H9 (cell line): ENCODE data around the gene PTDSS2. TPM values are rescaled to one million over a fixed set of nuclear protein-coding genes. Genes with fewer than 3 reads are reported as not detected.

Experiments used
- DNase-seq: peaks from one replicate; pipeline ENCODE4 v3.0.0-alpha.2; 2017
- H2AFZ ChIP-seq: one replicate; pipeline ENCODE4 v1.6.1; 2013; ENCODE audit warnings: mild to moderate bottlenecking, low read length, control low read depth, moderate library complexity
- H2AK5ac ChIP-seq: 2 replicates; pipeline ENCODE4 v1.6.1; 2013; ENCODE audit warnings: low read length, control low read depth, mixed read lengths; ENCODE audit not compliant: insufficient read length
- H2BK120ac ChIP-seq: one replicate; pipeline ENCODE4 v1.6.1; 2013; ENCODE audit warnings: low read depth, mild to moderate bottlenecking, low read length, control low read depth, inconsistent platforms; ENCODE audit not compliant: poor library complexity, severe bottlenecking
- H2BK12ac ChIP-seq: 2 replicates; pipeline ENCODE4 v1.6.1; 2013; ENCODE audit warnings: low read length, control low read depth, mixed read lengths, low read depth; ENCODE audit not compliant: insufficient read length
- H2BK15ac ChIP-seq: 2 replicates; pipeline ENCODE4 v1.6.1; 2013; ENCODE audit warnings: low read depth, low read length, control low read depth
- H2BK20ac ChIP-seq: one replicate; pipeline ENCODE4 v1.6.1; 2013; ENCODE audit warnings: low read depth, mild to moderate bottlenecking, low read length, control low read depth, inconsistent platforms; ENCODE audit not compliant: poor library complexity, severe bottlenecking
- H2BK5ac ChIP-seq: 2 replicates; pipeline ENCODE4 v1.6.1; 2013; ENCODE audit warnings: low read length, control low read depth, mixed read lengths; ENCODE audit not compliant: insufficient read length
- H3K14ac ChIP-seq: 2 replicates; pipeline ENCODE4 v1.6.1; 2013; ENCODE audit warnings: low read length, control low read depth; ENCODE audit not compliant: insufficient read depth
- H3K18ac ChIP-seq: 2 replicates; pipeline ENCODE4 v1.6.1; 2013; ENCODE audit warnings: low read depth, mild to moderate bottlenecking, mixed read lengths, low read length, control low read depth; ENCODE audit not compliant: insufficient read length
- H3K23ac ChIP-seq: 2 replicates; pipeline ENCODE4 v1.6.1; 2013; ENCODE audit warnings: low read length, control low read depth, mixed read lengths, low read depth; ENCODE audit not compliant: insufficient read length
- H3K23me2 ChIP-seq: 2 replicates; pipeline ENCODE4 v1.6.1; 2013; ENCODE audit warnings: low read depth, mild to moderate bottlenecking, mixed read lengths, low read length, control low read depth; ENCODE audit not compliant: insufficient read length, poor library complexity, severe bottlenecking
- H3K27ac ChIP-seq: 2 replicates; pipeline ENCODE4 v1.5.1; 2013; ENCODE audit warnings: low read length, control low read depth, mixed read lengths, low read depth; ENCODE audit not compliant: insufficient read length
- H3K27me3 ChIP-seq: 2 replicates; pipeline ENCODE4 v1.6.1; 2013; ENCODE audit warnings: low read length, control low read depth, inconsistent platforms; ENCODE audit not compliant: insufficient read depth
- H3K4ac ChIP-seq: 2 replicates; pipeline ENCODE4 v1.6.1; 2013; ENCODE audit warnings: low read depth, mild to moderate bottlenecking, control low read depth, inconsistent platforms, low read length, moderate library complexity
- H3K4me1 ChIP-seq: 2 replicates; pipeline ENCODE4 v1.6.1; 2013; ENCODE audit warnings: low read length, control low read depth, inconsistent platforms; ENCODE audit not compliant: insufficient read depth
- H3K4me2 ChIP-seq: 2 replicates; pipeline ENCODE4 v1.6.1; 2013; ENCODE audit warnings: low read length, control low read depth, mixed read lengths; ENCODE audit not compliant: insufficient read length, insufficient read depth
- H3K56ac ChIP-seq: 2 replicates; pipeline ENCODE4 v1.6.1; 2013; ENCODE audit warnings: low read depth, mild to moderate bottlenecking, mixed read lengths, low read length, control low read depth; ENCODE audit not compliant: insufficient read length
- H3K79me1 ChIP-seq: 2 replicates; pipeline ENCODE4 v1.6.1; 2013; ENCODE audit warnings: low read depth, mild to moderate bottlenecking, moderate library complexity, low read length, control low read depth, inconsistent platforms; ENCODE audit not compliant: insufficient read depth, poor library complexity, severe bottlenecking
- H3K79me2 ChIP-seq: 2 replicates; pipeline ENCODE4 v1.6.1; 2013; ENCODE audit warnings: low read length, control low read depth, inconsistent platforms; ENCODE audit not compliant: insufficient read depth
- H3K9ac ChIP-seq: 2 replicates; pipeline ENCODE4 v1.6.1; 2013; ENCODE audit warnings: low read length, control low read depth, mixed read lengths; ENCODE audit not compliant: insufficient read length; ENCODE audit errors: extremely low read depth
- H3K9me3 ChIP-seq: one replicate; pipeline ENCODE4 v1.6.1; 2013; ENCODE audit warnings: low read depth, low read length, inconsistent platforms; ENCODE audit not compliant: control insufficient read depth
- H3T11ph ChIP-seq: one replicate; pipeline ENCODE4 v1.6.1; 2013; ENCODE audit warnings: mild to moderate bottlenecking, low read length, control low read depth, inconsistent platforms
- H4K20me1 ChIP-seq: one replicate; pipeline ENCODE4 v1.6.1; 2013; ENCODE audit not compliant: control insufficient read depth, insufficient read length, insufficient read depth
- H4K5ac ChIP-seq: 2 replicates; pipeline ENCODE4 v1.6.1; 2013; ENCODE audit warnings: low read depth, mild to moderate bottlenecking, mixed read lengths, low read length, control low read depth; ENCODE audit not compliant: insufficient read length
- H4K8ac ChIP-seq: replicated peaks from 2 replicates; pipeline ENCODE4 v1.6.1; 2013; ENCODE audit warnings: low read length, control low read depth, mixed read lengths, low read depth; ENCODE audit not compliant: insufficient read length
- H4K91ac ChIP-seq: 2 replicates; pipeline ENCODE4 v1.6.1; 2013; ENCODE audit warnings: low read depth, mild to moderate bottlenecking, moderate library complexity, mixed read lengths, low read length, control low read depth; ENCODE audit not compliant: insufficient read length
- H3K27ac Mint-ChIP-seq, 3 experiments: 2 replicates in 2 of 3; 3 replicates in 1 of 3; pipeline ENCODE4 v1.8.0; 2020 to 2021; ENCODE audit warnings: mixed read lengths in 3 of 3, mild to moderate bottlenecking in 1 of 3, moderate library complexity in 1 of 3
- H3K27me3 Mint-ChIP-seq: 2 replicates; pipeline ENCODE4 v1.8.0; 2021; ENCODE audit warnings: low read depth, mild to moderate bottlenecking, moderate library complexity, mixed read lengths
- H3K36me3 Mint-ChIP-seq, 3 experiments: 2 replicates in 2 of 3; 3 replicates in 1 of 3; pipeline ENCODE4 v1.8.0; 2020 to 2021; ENCODE audit warnings: low read depth in 3 of 3, mixed read lengths in 3 of 3; ENCODE audit not compliant: insufficient read depth in 1 of 3
- H3K4me1 Mint-ChIP-seq, 2 experiments: 2 replicates each; pipeline ENCODE4 v1.8.0; 2020; ENCODE audit warnings: mixed read lengths in 2 of 2
- H3K4me3 Mint-ChIP-seq, 2 experiments: 2 replicates in 1 of 2; 3 replicates in 1 of 2; pipeline ENCODE4 v1.8.0; 2020 to 2021; ENCODE audit warnings: mild to moderate bottlenecking in 2 of 2, mixed read lengths in 2 of 2, moderate library complexity in 1 of 2
- H3K9me3 Mint-ChIP-seq, 2 experiments: 2 replicates in 1 of 2; 3 replicates in 1 of 2; pipeline ENCODE4 v1.8.0; 2020; ENCODE audit warnings: mild to moderate bottlenecking in 2 of 2, mixed read lengths in 2 of 2, moderate library complexity in 1 of 2
- CTCF ChIP-seq: fragments of 200-600 bp; sonication (generic); conservative IDR thresholded peaks from 3 replicates; pipeline ENCODE4 v1.8.0; 2021; ENCODE audit warnings: antibody characterized with exemption, mild to moderate bottlenecking
- WGBS: extraction: QIAGEN DNeasy Blood & Tissue Kit; methylation state at CpG from one replicate; pipeline ENCODE4 v1.1.7; 2013; ENCODE audit warnings: missing lambda C conversion rate, low lambda C conversion rate, mixed read lengths; ENCODE audit not compliant: insufficient read length; ENCODE audit errors: extremely low coverage; 5-methylcytosine and 5-hydroxymethylcytosine counted together
- total RNA-seq: library from RNA; stranded (reverse); gene quantifications from 2 replicates; pipeline ENCODE4 v1.2.1, GENCODE V29; 2021

The PTDSS2 gene
- total RNA-seq, 1 experiment from 2014 or later = 55.3 TPM

DNA sequence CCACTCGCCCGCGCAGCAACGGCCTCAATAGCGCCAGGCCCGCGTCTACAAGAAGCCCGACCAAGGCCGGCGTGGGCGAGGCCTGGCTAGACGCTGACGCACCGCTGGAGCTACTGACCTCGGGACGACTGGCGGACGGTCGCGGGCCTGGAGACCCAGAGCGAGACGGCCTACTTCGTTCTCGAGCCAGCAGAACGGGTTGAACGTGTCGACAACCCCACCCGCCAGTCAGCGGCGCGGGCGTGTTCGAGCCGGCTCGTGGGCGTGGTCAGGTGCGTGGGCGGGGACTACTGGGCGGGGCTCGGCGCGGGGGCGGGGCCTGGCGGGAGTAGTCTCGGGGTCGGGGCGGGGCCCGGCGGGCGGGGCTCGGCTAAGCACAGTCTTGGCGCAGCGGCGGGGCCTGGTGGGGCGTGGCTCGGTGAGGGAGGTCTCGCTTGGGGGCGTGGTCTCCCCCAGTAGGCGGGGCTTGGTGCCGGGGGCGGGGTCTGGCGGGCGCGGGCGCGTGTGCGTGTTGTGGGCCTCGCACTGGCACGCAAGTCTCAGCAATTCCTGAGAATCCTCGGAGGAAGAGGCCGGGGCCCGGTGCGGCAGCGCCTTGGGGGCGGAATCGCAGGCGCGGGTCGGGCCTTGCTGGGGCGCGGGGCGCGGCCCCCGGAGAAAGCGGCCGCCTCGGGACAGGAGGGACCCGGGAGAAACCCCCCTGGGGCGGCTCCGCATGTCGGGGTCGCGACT, 57.1 kb downstream of the PTDSS2 start, which contains the start of gene RNH1:
Gene RNH1, minus strand, starts transcription at position 248 of the 732 bp plus-strand sequence. CDS start 5,080 bp downstream, outside the sequence.
- Histone ChIP-seq H2AK5ac (no peak within 1 kb of the TSS), H3K27me3 (no peaks in the 10 kb centered on the region; the same call in 1 of the 2 replicates), H3K27ac (no peak within 1 kb of the TSS), H3K14ac (peak within 1 kb of the TSS; percentile 93), H4K20me1 (no peaks in the 10 kb centered on the region), H2BK15ac (no peak within 1 kb of the TSS), H3K9ac (peak within 1 kb of the TSS; percentile 57), H2BK120ac (no peak within 1 kb of the TSS), H3K18ac (peak within 1 kb of the TSS; percentile 96), H3K4ac (no peak within 1 kb of the TSS), H3K56ac (no peak within 1 kb of the TSS), H2BK12ac (no peak within 1 kb of the TSS), H3K4me1 (no peaks in the 10 kb centered on the region), H2BK20ac (no peak within 1 kb of the TSS), H3K79me2 (peaks cover 2% of the 10 kb centered on the region; the same call in 1 of the 2 replicates), H4K91ac (no peak within 1 kb of the TSS), H3K23me2 (peaks cover 16% of the 10 kb centered on the region), H3T11ph (no peak within 1 kb of the TSS), H3K79me1 (no peaks in the 10 kb centered on the region), H3K9me3 (no peaks in the 10 kb centered on the region), H2BK5ac (no peak within 1 kb of the TSS), H3K4me2 (peak within 1 kb of the TSS; percentile 91), H4K8ac (no peak within 1 kb of the TSS), H2AFZ (no peak within 1 kb of the TSS), H4K5ac (no peak within 1 kb of the TSS), H3K23ac (no peak within 1 kb of the TSS)
- WGBS = no CpG with 5 or more reads among the region's 93 CpGs
- peaks cover 11 to 19% (median 14%) of the 10 kb centered on the region in 3 experiments for H3K36me3 Mint-ChIP-seq
- peak; percentile 96 for DNase-seq
- no peak for TF ChIP-seq CTCF
- peak within 1 kb of the TSS; percentile 97 to 100 (median 99) for H3K27ac Mint-ChIP-seq
- H3K4me1 Mint-ChIP-seq = peaks cover 3 to 9% of the 10 kb centered on the region in 2 experiments; a peak in 2 of 4 replicates
- H3K9me3 Mint-ChIP-seq = no peaks in the 10 kb centered on the region
- H3K4me3 Mint-ChIP-seq = peak within 1 kb of the TSS; percentile 93 to 97
- no peaks in the 10 kb centered on the region; the same call in none of the 2 replicates for H3K27me3 Mint-ChIP-seq
